OCI-LY7 (cell line): ENCODE data around the gene CDK14. TPM values are rescaled to one million over a fixed set of nuclear protein-coding genes. Genes with fewer than 3 reads are reported as not detected.

Source experiments
- BruUV-seq: library from RNA; stranded (reverse); fragments of 400-500 nt; replicated peaks from 2 replicates; lab custom pipeline; 2021; lab: Mats Ljungman, UMichigan
- CTCF ChIA-PET: fragments of 300-600 bp; sonication (Branson Sonifier 250); formaldehyde crosslinking; loops from one replicate; lab custom pipeline; 2022; ENCODE audit warnings: antibody characterized with exemption; ENCODE audit not compliant: unreplicated experiment; lab: Charles Lee
- POLR2A ChIA-PET: fragments of 300-600 bp; sonication (Branson Sonifier 250); formaldehyde crosslinking; loops from one replicate; lab custom pipeline; 2022; ENCODE audit warnings: antibody characterized with exemption; lab: Charles Lee
- DNase-seq: peaks from one replicate; pipeline ENCODE4 v3.0.0-alpha.2; 2015; ENCODE audit warnings: low spot score
- H2AFZ ChIP-seq: fragments of 200-600 bp; sonication (generic), shearing (Covaris generic); 2 replicates; pipeline ENCODE4 v1.6.1; 2014; ENCODE audit warnings: mild to moderate bottlenecking, antibody characterized with exemption, low read length, moderate library complexity
- H3K27ac ChIP-seq: fragments of 200-600 bp; sonication (generic); 2 replicates; pipeline ENCODE4 v1.5.1; 2014; ENCODE audit warnings: mixed run types, low read depth, mild to moderate bottlenecking, moderate library complexity, low read length, inconsistent platforms; ENCODE audit not compliant: poor library complexity, severe bottlenecking
- H3K36me3 ChIP-seq: fragments of 200-600 bp; sonication (generic); 2 replicates; pipeline ENCODE4 v1.6.1; 2014; ENCODE audit warnings: mild to moderate bottlenecking, antibody characterized with exemption, low read length, moderate library complexity, mixed read lengths; ENCODE audit not compliant: insufficient read depth
- H3K4me1 ChIP-seq: fragments of 200-600 bp; sonication (generic); 2 replicates; pipeline ENCODE4 v1.5.1; 2014; ENCODE audit warnings: mild to moderate bottlenecking, low read length; ENCODE audit not compliant: insufficient read depth, poor library complexity, severe bottlenecking
- H3K4me2 ChIP-seq: fragments of 200-600 bp; sonication (generic); 2 replicates; pipeline ENCODE4 v1.6.1; 2014; ENCODE audit warnings: mild to moderate bottlenecking, low read length
- H3K4me3 ChIP-seq: fragments of 200-600 bp; sonication (generic); 2 replicates; pipeline ENCODE4 v1.5.1; 2014; ENCODE audit warnings: mild to moderate bottlenecking, low read depth, low read length; ENCODE audit not compliant: poor library complexity, severe bottlenecking
- H3K79me2 ChIP-seq: fragments of 200-600 bp; sonication (generic); 2 replicates; pipeline ENCODE4 v1.6.1; 2016; ENCODE audit warnings: low read depth, mild to moderate bottlenecking, low read length, moderate library complexity, mixed read lengths; ENCODE audit not compliant: insufficient read depth
- H3K9me2 ChIP-seq: fragments of 200-600 bp; sonication (generic); 2 replicates; pipeline ENCODE4 v1.6.1; 2016; ENCODE audit warnings: mild to moderate bottlenecking, low read length, mixed read lengths; ENCODE audit not compliant: insufficient read depth
- H3K9me3 ChIP-seq: fragments of 200-600 bp; sonication (generic); 2 replicates; pipeline ENCODE4 v1.6.1; 2014; ENCODE audit warnings: mild to moderate bottlenecking, mixed run types, low read length, mixed read lengths
- H4K20me1 ChIP-seq: fragments of 200-600 bp; sonication (generic); 2 replicates; pipeline ENCODE4 v1.6.1; 2014; ENCODE audit warnings: mild to moderate bottlenecking, antibody characterized with exemption, low read length, moderate library complexity, mixed read lengths; ENCODE audit not compliant: insufficient read depth
- CTCF ChIP-seq: fragments of 200-600 bp; sonication (generic); conservative IDR thresholded peaks from 2 replicates; pipeline ENCODE4 v1.5.1; 2014; ENCODE audit warnings: mild to moderate bottlenecking, antibody characterized with exemption, low read length, moderate library complexity, mixed read lengths
- EZH2phosphoT487 ChIP-seq: fragments of 200-600 bp; sonication (generic); IDR thresholded peaks from 2 replicates; pipeline ENCODE4 v1.6.1; 2018; ENCODE audit warnings: low read depth, borderline replicate concordance, mild to moderate bottlenecking, mixed run types, antibody characterized with exemption, low read length, moderate library complexity, mixed read lengths
- intact Hi-C: fragments of 100-400 bp; cut with micrococcal nuclease; formaldehyde crosslinking; loops from one replicate; pipeline ENCODE4 v1.10.0; 2022; ENCODE audit not compliant: unreplicated experiment
- total RNA-seq, 2 experiments: library from RNA; depleted of rRNA in 1 of 2; stranded (reverse); fragments of >200 nt in 1 of 2; shearing (Covaris generic) in 1 of 2; gene quantifications; 2 replicates each; pipeline ENCODE4 v1.2.3, GENCODE V29; 2014 to 2022

Gene CDK14
- total RNA-seq, 2 experiments from 2014 or later, result 90.7 to 111 TPM

GRCh38 chr7:91069146-91069545 lies 473.0 kb downstream of the CDK14 start:
- TF ChIP-seq CTCF (no peak), EZH2phosphoT487 (no peak)
- Histone ChIP-seq H4K20me1 (no peaks in the 10 kb centered on the region), H3K9me2 (no peaks in the 10 kb centered on the region), H3K9me3 (no peaks in the 10 kb centered on the region), H2AFZ (no peak overlapping the region), H3K27ac (no peak overlapping the region), H3K4me2 (no peak overlapping the region), H3K4me1 (peaks cover 18% of the 10 kb centered on the region), H3K36me3 (peaks cover 31% of the 10 kb centered on the region), H3K4me3 (no peak overlapping the region), H3K79me2 (no peaks in the 10 kb centered on the region)
- intact Hi-C loops, result no loop called here
- ChIA-PET CTCF (no interaction called here), POLR2A (no interaction called here)
- BruUV-seq, result no TSS peak
- DNase-seq, result no peak

- Histone ChIP-seq H3K4me3 (no peak overlapping the region), H3K9me2 (no peaks in the 10 kb centered on the region), H3K36me3 (peaks cover 14% of the 10 kb centered on the region; the same call in 1 of the 2 replicates), H3K27ac (no peak overlapping the region), H4K20me1 (0 out of 2 replicates have a peak, but pooled peaks cover 3% of the 10 kb centered on the region), H3K4me1 (no peaks in the 10 kb centered on the region), H3K4me2 (no peak overlapping the region), H3K9me3 (no peaks in the 10 kb centered on the region), H2AFZ (no peak overlapping the region), H3K79me2 (no peaks in the 10 kb centered on the region)
- intact Hi-C loops, result no loop called here
- no peak for DNase-seq
- TF ChIP-seq CTCF (no peak), EZH2phosphoT487 (no peak)
- POLR2A ChIA-PET, result no interaction called here
- CTCF ChIA-PET, result interaction anchor here (0.9 kb wide), 1 partner anchor 62 kb away, joined by 4 read pairs; no protein-coding TSS in a partner anchor
- no TSS peak for BruUV-seq
Observed at GRCh38 chr7:91079487-91079886, 483.4 kb downstream of the CDK14 start.

GRCh38 chr7:91080351-91080750 lies 484.2 kb downstream of the CDK14 start:
- 0 out of 2 replicates have a peak, but pooled peaks cover 3% of the 10 kb centered on the region for H4K20me1 ChIP-seq
- no peak overlapping the region for H2AFZ ChIP-seq
- ChIA-PET POLR2A (no interaction called here), CTCF (no interaction called here)
- no peaks in the 10 kb centered on the region for H3K79me2 ChIP-seq
- H3K36me3 ChIP-seq, result peaks cover 22% of the 10 kb centered on the region
- no peak overlapping the region for H3K4me3 ChIP-seq
- no peak overlapping the region for H3K27ac ChIP-seq
- TF ChIP-seq EZH2phosphoT487, result no peak
- TF ChIP-seq CTCF, result no peak
- DNase-seq, result no peak
- no TSS peak for BruUV-seq
- peaks cover 7% of the 10 kb centered on the region for H3K4me1 ChIP-seq
- no peaks in the 10 kb centered on the region for H3K9me2 ChIP-seq
- no peaks in the 10 kb centered on the region for H3K9me3 ChIP-seq
- H3K4me2 ChIP-seq, result no peak overlapping the region
- intact Hi-C loops, result no loop called here
